ENCODE data around the gene TMEM88.

GRCh38 chr17:7848131-7848579, 6.7 kb upstream of the TMEM88 start:
- no peak for TF ChIP-seq CTCF (IDR thresholded peaks at IDR 0.05)
- no peak for TF ChIP-seq EP300 (IDR thresholded peaks at IDR 0.05)

Measured in tibial nerve (tissue), 4 donors.